Left cardiac atrium (tissue), 2 donors: ENCODE measurements around the gene TTC34. TPM values are rescaled to one million over a fixed set of nuclear protein-coding genes. Genes with fewer than 3 reads are reported as not detected.

Source experiments
- total RNA-seq, 2 donors: library from RNA; stranded (reverse); fragmentation: NEBNext Ultra II Directional; extraction: Animal tissue kit (Norgen Biotek cat#: 25700); gene quantifications; one replicate each; pipeline ENCODE4 v1.2.1, GENCODE V29; 2021
- donor health status: DM: no; HTN: yes; CAD: no; lungs with severe emphysema.
- donor health status: DM: yes; HTN: yes; CAD: no.

The TTC34 gene
- total RNA-seq, 2 donors from 2014 or later: 0.52 to 0.53 TPM

Other genes with a start within 250 kb of the TTC34 start
- 10 to 100 TPM; 21.6 to 22.6 TPM for gene TNFRSF14, start 245.3 kb downstream of the TTC34 start, total RNA-seq
- gene PRXL2B, start 214.9 kb downstream of the TTC34 start, total RNA-seq: 10 to 100 TPM; 10.8 to 14.1 TPM
- gene MMEL1, start 168.7 kb downstream of the TTC34 start, total RNA-seq: under 1 TPM; 0.47 to 0.68 TPM
- not detected for gene ACTRT2, start 219.8 kb upstream of the TTC34 start, total RNA-seq